Testis (tissue), 3 donors: Measurements from ENCODE around the gene VWC2L. TPM values are rescaled to one million over a fixed set of nuclear protein-coding genes. Genes with fewer than 3 reads are reported as not detected.

Experiments used
- DNase-seq: peaks from one replicate; pipeline ENCODE4 v3.0.0-alpha.2; 2019
- H3K27ac ChIP-seq, 2 donors: fragments of 200-600 bp; sonication (generic); one replicate each; pipeline ENCODE4 v1.5.1; 2019
- H3K27me3 ChIP-seq: fragments of 200-600 bp; sonication (generic); one replicate; pipeline ENCODE4 v1.5.1; 2019
- H3K36me3 ChIP-seq: fragments of 200-600 bp; sonication (generic); one replicate; pipeline ENCODE4 v1.5.1; 2017; ENCODE audit warnings: low read depth; ENCODE audit errors: missing control alignments
- H3K4me1 ChIP-seq: fragments of 200-600 bp; sonication (generic); one replicate; pipeline ENCODE4 v1.5.1; 2019
- H3K4me3 ChIP-seq, 2 donors: fragments of 200-600 bp; sonication (generic); one replicate each; pipeline ENCODE4 v1.5.1; 2017 to 2019
- H3K9me3 ChIP-seq: fragments of 200-600 bp; sonication (generic); one replicate; pipeline ENCODE4 v1.5.1; 2017
- CTCF ChIP-seq, 3 experiments: fragments of 450-650 bp in 2 of 3; fragments of 200-600 bp in 1 of 3; sonication (generic) in 1 of 3; IDR thresholded peaks; one replicate each; pipeline ENCODE4 v1.5.1; 2016 to 2019; ENCODE audit warnings: antibody characterized with exemption in 3 of 3, mild to moderate bottlenecking in 2 of 3, moderate library complexity in 1 of 3
- POLR2A ChIP-seq: fragments of 450-650 bp; IDR thresholded peaks from one replicate; pipeline ENCODE4 v1.6.1; 2017; ENCODE audit warnings: antibody characterized with exemption, mild to moderate bottlenecking, moderate library complexity
- WGBS, 2 donors: methylation state at CpG; one replicate each; pipeline ENCODE4 v1.1.5; 2018; 5-methylcytosine and 5-hydroxymethylcytosine counted together
- intact Hi-C: fragments of 100-400 bp; cut with DNase I; formaldehyde crosslinking; loops from one replicate; pipeline ENCODE4 v1.15.1; 2023; ENCODE audit warnings: low total_unique reads
- polyA plus RNA-seq: library from polyadenylated mRNA; stranded (reverse); fragments of 350-450 nt; fragmentation: Illumina TruSeq; extraction: RNeasy Lipid Tissue Mini Kit (QIAGEN cat#74804); gene quantifications from one replicate; pipeline ENCODE4 v1.2.3, GENCODE V29; 2014; ENCODE audit warnings: low read depth, low replicate concordance; ENCODE audit not compliant: insufficient read depth
- total RNA-seq, 2 donors: library from RNA; depleted of rRNA; stranded (reverse); fragments of >200 nt; gene quantifications; one replicate each; pipeline ENCODE4 v1.2.3, GENCODE V29; 2016

VWC2L gene
- total and polyA plus RNA-seq, 3 donors from 2014 or later: 0.13 to 1.6 (median 0.87) TPM

- Histone ChIP-seq H3K36me3 (no peaks in the 10 kb centered on the region), H3K27me3 (no peaks in the 10 kb centered on the region), H3K4me1 (no peaks in the 10 kb centered on the region), H3K27ac (no peak overlapping the region), H3K4me3 (no peak overlapping the region), H3K9me3 (no peaks in the 10 kb centered on the region)
- no peak for DNase-seq
- intact Hi-C loops: no loop called here
- TF ChIP-seq CTCF (IDR thresholded peaks at IDR 0.05): no peak
- TF ChIP-seq POLR2A: no peak
- 75 to 85% methylated on average over 3 of the region's 3 CpGs for WGBS, 2 donors
Observed at GRCh38 chr2:214484239-214484638, 73.4 kb downstream of the VWC2L start.

GRCh38 chr2:214484701-214485100 lies 73.8 kb downstream of the VWC2L start:
- no peak overlapping the region for H3K27ac ChIP-seq
- no peaks in the 10 kb centered on the region for H3K9me3 ChIP-seq
- H3K27me3 ChIP-seq: no peaks in the 10 kb centered on the region
- intact Hi-C loops: no loop called here
- no peak overlapping the region for H3K4me3 ChIP-seq
- no peaks in the 10 kb centered on the region for H3K36me3 ChIP-seq
- H3K4me1 ChIP-seq: no peaks in the 10 kb centered on the region
- TF ChIP-seq POLR2A (no peak), CTCF (IDR thresholded peaks at IDR 0.05) (no peak)
- no peak for DNase-seq
- 84 to 92% methylated on average over 2 of the region's 2 CpGs for WGBS, 2 donors

- Histone ChIP-seq H3K4me1 (no peaks in the 10 kb centered on the region), H3K4me3 (no peak overlapping the region), H3K36me3 (no peaks in the 10 kb centered on the region), H3K27me3 (no peaks in the 10 kb centered on the region), H3K27ac (no peak overlapping the region), H3K9me3 (no peaks in the 10 kb centered on the region)
- DNase-seq: no peak
- WGBS, 2 donors: 70 to 76% methylated on average over 2 of the region's 2 CpGs
- TF ChIP-seq CTCF (IDR thresholded peaks at IDR 0.05) (peak in 1 of 3 experiments; percentile 17), POLR2A (no peak)
- intact Hi-C loops: no loop called here
Observed at GRCh38 chr2:214489181-214489580, 78.3 kb downstream of the VWC2L start.

GRCh38 chr2:214489702-214490101 lies 78.8 kb downstream of the VWC2L start:
- intact Hi-C loops: no loop called here
- Histone ChIP-seq H3K4me1 (no peaks in the 10 kb centered on the region), H3K9me3 (no peaks in the 10 kb centered on the region), H3K27ac (no peak overlapping the region), H3K4me3 (no peak overlapping the region), H3K27me3 (no peaks in the 10 kb centered on the region), H3K36me3 (no peaks in the 10 kb centered on the region)
- no peak for DNase-seq
- no peak for TF ChIP-seq CTCF (IDR thresholded peaks at IDR 0.05)
- TF ChIP-seq POLR2A: no peak
- 33 to 53% methylated on average over 2 of the region's 2 CpGs for WGBS, 2 donors

- 89 to 98% methylated on average over 3 of the region's 3 CpGs for WGBS, 2 donors
Observed at GRCh38 chr2:214492152-214492551, 81.3 kb downstream of the VWC2L start.

More at GRCh38 chr2:214492152-214492551, 81.3 kb downstream of the VWC2L start:
- no peak overlapping the region for H3K4me3 ChIP-seq
- no peaks in the 10 kb centered on the region for H3K4me1 ChIP-seq
- no peaks in the 10 kb centered on the region for H3K9me3 ChIP-seq
- no peaks in the 10 kb centered on the region for H3K36me3 ChIP-seq
- DNase-seq: no peak
- no peaks in the 10 kb centered on the region for H3K27me3 ChIP-seq
- H3K27ac ChIP-seq: no peak overlapping the region
- TF ChIP-seq POLR2A (no peak), CTCF (IDR thresholded peaks at IDR 0.05) (no peak)
- intact Hi-C loops: no loop called here
